Right ventricle myocardium superior (tissue), 1 donor: ENCODE measurements around the gene PTPRN2. TPM values are rescaled to one million over a fixed set of nuclear protein-coding genes. Genes with fewer than 3 reads are reported as not detected.

Experiments
- ATAC-seq: fragments of 200-7000 bp; cut with Tn5 transposase; one replicate; pipeline ENCODE4 v1.9.1; 2020; ENCODE audit warnings: mild to moderate bottlenecking; ENCODE audit not compliant: poor library complexity
- DNase-seq: peaks from one replicate; pipeline ENCODE4 v3.0.0-alpha.2; 2020
- intact Hi-C: fragments of 100-400 bp; cut with DNase I; formaldehyde crosslinking; loops from one replicate; pipeline ENCODE4 v1.11.2; 2022
- total RNA-seq: library from RNA; stranded (reverse); fragmentation: NEBNext Ultra II Directional; extraction: Animal tissue kit (Norgen Biotek cat#: 25700); gene quantifications from one replicate; pipeline ENCODE4 v1.2.1, GENCODE V29; 2021
- donor health status: DM: no; HTN: yes; CAD: no; lungs with severe emphysema.

PTPRN2 gene
- total RNA-seq, 1 donor from 2014 or later: 1.2 TPM

GRCh38 chr7:157874208-157874816, 713.3 kb downstream of the PTPRN2 start:
- intact Hi-C loops: no loop called here

GRCh38 chr7:157873664-157874063, 714.0 kb downstream of the PTPRN2 start:
- ATAC-seq (no peak), DNase-seq (no peak)
- intact Hi-C loops: no loop called here

More at GRCh38 chr7:157874208-157874816, 713.3 kb downstream of the PTPRN2 start:
- DNase-seq: peak; percentile 20
- ATAC-seq: no peak

- ATAC-seq: no peak
- peak; percentile 31 for DNase-seq
- intact Hi-C loops: no loop called here
Observed at GRCh38 chr7:157873181-157873580, 714.4 kb downstream of the PTPRN2 start.

GRCh38 chr7:157872447-157872846, 715.2 kb downstream of the PTPRN2 start:
- intact Hi-C loops: no loop called here
- ATAC-seq (no peak), DNase-seq (no peak)

GRCh38 chr7:157871681-157872080, 715.9 kb downstream of the PTPRN2 start:
- DNase-seq (no peak), ATAC-seq (no peak)
- intact Hi-C loops: no loop called here

GRCh38 chr7:157870644-157871290, 716.9 kb downstream of the PTPRN2 start:
- DNase-seq: peak; percentile 30
- intact Hi-C loops: no loop called here
- no peak for ATAC-seq

DNA sequence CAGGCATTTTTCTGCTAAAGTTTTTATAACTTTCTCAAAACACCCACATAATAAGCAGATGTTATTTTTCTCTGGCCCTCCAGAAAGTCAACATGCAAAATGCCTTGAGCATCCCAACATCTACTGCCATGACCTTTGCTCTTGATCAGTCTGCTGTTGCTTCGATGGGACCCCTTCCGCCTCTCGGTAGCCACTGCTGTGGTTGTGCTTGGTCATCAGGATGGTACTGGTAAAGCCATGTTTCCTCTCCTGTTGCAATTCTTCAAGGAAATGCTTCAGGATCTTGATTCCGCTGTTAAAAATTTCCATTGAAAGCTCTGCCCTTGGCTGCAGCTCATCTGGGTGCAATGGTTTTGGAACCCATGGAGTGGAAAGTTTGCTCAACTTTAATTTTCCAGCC, 717.8 kb downstream of the PTPRN2 start:
- DNase-seq (no peak), ATAC-seq (no peak)
- intact Hi-C loops: no loop called here

- DNase-seq: no peak
- intact Hi-C loops: no loop called here
- no peak for ATAC-seq
Observed at GRCh38 chr7:157867685-157868305, 719.8 kb downstream of the PTPRN2 start.

DNA sequence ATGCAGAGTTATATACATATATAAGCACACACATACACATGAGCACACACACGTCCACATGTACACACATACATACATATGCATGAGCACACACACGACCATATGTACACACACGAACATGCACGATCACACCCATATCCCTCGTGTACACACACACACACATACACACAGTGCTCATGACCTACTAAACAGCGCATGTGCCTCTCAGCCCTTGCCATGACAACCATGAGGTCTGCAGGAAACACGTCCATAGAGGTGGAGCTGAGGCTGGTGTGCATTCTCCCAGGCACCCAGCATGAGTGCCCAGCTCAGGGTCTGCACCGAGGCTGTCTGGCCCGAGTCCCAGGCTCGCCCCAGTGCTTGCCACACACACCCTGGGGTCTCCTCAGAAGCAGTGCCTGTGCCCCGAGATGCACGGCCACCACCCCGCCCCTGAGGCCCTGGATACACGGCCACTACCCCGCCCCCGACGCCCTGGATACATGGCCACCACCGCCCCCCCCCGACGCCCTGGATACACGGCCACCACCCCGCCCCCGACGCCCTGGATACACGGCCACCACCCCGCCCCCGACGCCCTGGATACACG, 721.2 kb downstream of the PTPRN2 start:
- DNase-seq (no peak), ATAC-seq (no peak)
- intact Hi-C loops: no loop called here

DNA sequence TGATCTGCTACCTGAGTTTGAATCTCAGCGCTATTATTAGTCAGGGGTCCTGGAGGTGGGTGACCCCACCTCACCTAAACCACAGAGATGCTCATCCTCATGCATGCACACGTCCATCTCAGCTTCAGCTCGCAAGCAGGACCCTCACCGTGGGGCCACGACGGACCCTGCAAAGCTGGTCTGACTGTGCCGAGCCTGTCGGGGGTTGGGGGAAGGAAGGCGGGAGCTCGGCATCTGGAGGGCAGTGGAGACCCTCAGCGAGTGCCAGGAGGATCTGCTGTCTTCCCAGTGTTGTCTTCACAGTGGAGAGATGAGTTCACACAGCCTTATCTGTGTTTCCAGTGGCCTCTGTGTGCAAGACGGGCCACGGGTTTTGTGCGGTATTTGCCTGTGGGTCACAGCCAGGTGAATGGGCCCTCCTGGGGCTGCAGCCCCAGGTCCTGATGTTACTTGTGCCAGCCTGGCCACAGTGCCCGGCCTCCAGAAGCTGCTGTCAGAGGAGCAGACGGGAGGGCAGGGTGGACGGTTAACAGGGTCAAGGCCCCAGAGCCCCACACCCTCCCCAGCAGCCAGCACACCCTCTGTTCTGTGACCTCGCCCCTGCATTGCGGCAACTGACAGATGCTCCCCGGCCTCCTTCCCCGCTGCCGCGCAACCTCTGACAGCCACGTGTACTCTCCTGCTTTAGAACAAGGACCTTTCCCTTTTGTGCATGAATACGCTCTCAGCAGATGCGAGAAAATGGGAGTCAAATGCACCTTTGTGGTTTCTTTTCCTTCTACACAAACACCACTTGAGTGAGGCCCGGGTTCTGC, 722.1 kb downstream of the PTPRN2 start:
- no peak for DNase-seq
- intact Hi-C loops: no loop called here
- ATAC-seq: no peak

GRCh38 chr7:157864911-157865310, 722.7 kb downstream of the PTPRN2 start:
- DNase-seq: no peak
- ATAC-seq: no peak

GRCh38 chr7:157863906-157864810, 723.5 kb downstream of the PTPRN2 start:
- intact Hi-C loops: no loop called here
- DNase-seq: no peak
- ATAC-seq: no peak

More at GRCh38 chr7:157864911-157865310, 722.7 kb downstream of the PTPRN2 start:
- intact Hi-C loops: no loop called here

DNA sequence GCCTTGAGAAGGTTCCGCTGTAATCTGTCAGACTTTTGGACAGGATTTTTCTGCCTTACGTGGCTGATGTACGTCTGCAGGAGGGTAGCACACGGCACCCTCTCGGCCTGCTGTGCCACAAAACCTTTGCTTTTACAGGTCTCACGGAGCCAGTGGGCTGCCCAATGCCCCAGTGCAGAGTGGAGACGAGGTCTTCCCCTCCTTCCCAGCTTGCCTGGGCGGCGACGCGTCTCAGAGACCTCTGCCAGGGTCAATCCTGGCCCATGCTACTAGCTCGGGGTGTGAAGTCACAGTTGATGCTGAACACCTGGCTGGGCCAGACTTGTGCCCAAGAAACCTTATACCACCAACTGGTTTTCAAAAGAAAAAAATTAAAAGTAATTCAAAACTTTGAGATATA, 724.4 kb downstream of the PTPRN2 start:
- DNase-seq (no peak), ATAC-seq (no peak)
- intact Hi-C loops: no loop called here

GRCh38 chr7:157862731-157863130, 724.9 kb downstream of the PTPRN2 start:
- ATAC-seq: no peak
- intact Hi-C loops: no loop called here
- DNase-seq: peak; percentile 40

DNA sequence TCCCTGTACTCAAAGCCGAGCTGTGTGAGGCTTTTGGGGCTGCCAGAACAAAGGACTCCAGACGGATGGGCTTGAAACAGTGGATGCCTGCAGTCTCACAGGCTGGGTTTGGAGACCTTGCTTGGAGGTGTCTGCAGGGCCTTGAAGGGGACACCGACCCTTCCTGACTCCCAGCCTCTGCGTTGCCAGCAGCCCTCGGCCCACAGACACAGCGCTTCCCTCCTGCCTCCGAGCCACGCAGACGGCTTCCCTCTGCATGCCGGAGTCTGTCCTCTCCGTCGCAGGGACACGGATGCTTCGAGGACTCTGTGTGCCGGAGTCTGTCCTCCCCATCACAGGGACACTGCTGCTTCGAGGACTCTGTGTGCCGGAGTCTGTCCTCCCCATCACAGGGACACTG, 726.1 kb downstream of the PTPRN2 start:
- intact Hi-C loops: no loop called here
- ATAC-seq: no peak
- peak; percentile 21 for DNase-seq

DNA sequence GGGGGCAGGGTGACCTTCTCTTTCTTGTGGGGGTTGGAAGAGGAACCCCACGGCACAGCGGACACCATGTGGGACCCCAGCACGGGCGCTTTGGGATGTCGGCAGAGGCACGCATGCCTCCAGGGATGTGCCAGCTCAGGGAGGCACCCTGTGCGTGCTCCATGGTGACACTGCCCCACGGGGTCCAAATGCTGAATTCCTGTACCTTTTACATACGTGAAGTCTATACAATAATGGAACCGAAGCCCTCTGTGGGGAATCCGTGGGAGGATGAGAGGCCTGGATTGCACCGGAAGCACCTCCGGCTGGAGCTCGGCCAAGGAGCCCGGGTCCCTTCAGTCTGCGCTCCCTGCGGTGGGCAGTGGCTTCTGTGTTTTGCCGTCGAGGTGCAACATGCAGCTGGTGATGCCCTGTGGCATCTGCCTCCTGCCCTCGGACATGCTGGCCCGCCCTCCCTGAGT, 726.6 kb downstream of the PTPRN2 start:
- DNase-seq (peak; percentile 24), ATAC-seq (no peak)
- intact Hi-C loops: no loop called here

DNA sequence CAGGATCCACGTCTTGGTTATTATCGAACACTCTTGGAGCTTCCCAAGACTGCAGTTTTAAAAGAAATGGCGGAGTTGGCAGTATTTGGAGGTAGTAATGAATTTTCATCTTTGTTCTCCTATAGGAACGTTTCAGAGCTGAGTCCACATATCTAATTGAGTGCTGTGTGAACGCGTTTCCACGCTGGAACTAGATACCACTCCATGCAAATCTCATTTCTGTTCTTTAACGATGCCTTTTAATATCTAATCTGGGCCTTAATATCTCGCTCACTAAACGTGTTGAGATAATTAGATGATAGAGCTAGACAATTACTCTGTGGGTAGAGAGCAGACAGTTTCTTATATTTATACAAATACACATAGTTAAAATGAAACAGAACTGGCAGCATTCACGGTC, 727.2 kb downstream of the PTPRN2 start:
- DNase-seq: no peak
- intact Hi-C loops: no loop called here
- no peak for ATAC-seq

GRCh38 chr7:157859915-157860314, 727.7 kb downstream of the PTPRN2 start:
- ATAC-seq (no peak), DNase-seq (no peak)
- intact Hi-C loops: no loop called here
